ENCODE measurements around the gene STIM2.

Gene STIM2

DNA sequence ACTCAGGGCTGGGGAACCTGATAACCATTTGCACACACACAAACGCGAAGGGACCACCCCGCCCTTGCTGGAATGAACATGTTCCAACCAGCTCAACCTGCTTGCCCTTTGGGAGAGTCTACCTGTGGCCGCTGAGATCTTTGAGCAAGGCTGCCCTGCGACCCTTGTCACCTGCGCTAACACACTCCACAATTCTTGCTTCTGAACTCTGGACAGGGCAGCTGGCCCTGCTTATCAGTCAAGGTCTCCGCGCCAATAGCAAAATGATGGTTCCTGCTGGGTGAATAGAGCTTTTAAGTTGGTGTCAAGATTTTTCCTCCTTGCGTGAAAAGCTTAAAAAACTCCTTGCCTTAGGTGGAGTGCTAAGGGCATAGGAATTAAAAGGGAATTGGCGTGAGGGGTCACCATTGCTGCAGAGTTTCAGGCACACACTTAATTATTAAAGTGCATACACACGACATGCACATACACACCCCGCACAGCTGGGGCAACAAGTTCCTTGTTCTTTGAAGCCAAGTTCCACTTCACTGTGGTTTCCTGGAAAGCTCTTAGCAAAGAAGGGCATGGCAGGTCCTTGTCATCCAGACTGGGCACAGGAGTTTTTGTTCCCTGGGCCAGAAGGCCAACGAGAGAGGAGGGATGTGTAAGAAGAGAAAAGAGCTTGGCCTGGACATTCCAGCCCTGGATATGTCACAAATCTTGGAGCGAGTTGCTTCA is 207.7 kb downstream of the STIM2 start:
- no peaks in the 10 kb centered on the region for H3K4me1 Mint-ChIP-seq (ENCODE audit: low read depth)
- no peaks in the 10 kb centered on the region for H3K36me3 Mint-ChIP-seq (ENCODE audit: low read depth)
- H3K27ac Mint-ChIP-seq, result no peak overlapping the region
- peaks cover 4% of the 10 kb centered on the region for H3K9me3 Mint-ChIP-seq
- no peak overlapping the region for H3K4me3 Mint-ChIP-seq
- H3K27me3 Mint-ChIP-seq (ENCODE audit: low read depth), result no peaks in the 10 kb centered on the region

Data from T-helper 1 cell treated with Interleukin-12 subunit alpha and Interleukin-12 subunit beta and Interleukin-4 antibody, amounts not matched to agents 30 μg/mL and 1 μg/mL, for 36 hours (primary cell).